Lower leg skin (tissue), 3 donors: ENCODE measurements around the gene KCNMA1.

ENCODE experiments used
- POLR2A ChIP-seq, 2 donors: fragments of 450-650 bp; IDR thresholded peaks; one replicate each; pipeline ENCODE4 v1.6.1; 2016 to 2017; ENCODE audit warnings: antibody characterized with exemption in 2 of 2, mild to moderate bottlenecking in 1 of 2, moderate library complexity in 1 of 2
- TF ChIP-seq, protein P1 (sequence below), 3 donors: fragments of 450-650 bp; IDR thresholded peaks; one replicate each; pipeline ENCODE4 v1.5.1; 2016; ENCODE audit warnings: antibody characterized with exemption in 3 of 3, mild to moderate bottlenecking in 3 of 3, moderate library complexity in 2 of 3

DNA sequence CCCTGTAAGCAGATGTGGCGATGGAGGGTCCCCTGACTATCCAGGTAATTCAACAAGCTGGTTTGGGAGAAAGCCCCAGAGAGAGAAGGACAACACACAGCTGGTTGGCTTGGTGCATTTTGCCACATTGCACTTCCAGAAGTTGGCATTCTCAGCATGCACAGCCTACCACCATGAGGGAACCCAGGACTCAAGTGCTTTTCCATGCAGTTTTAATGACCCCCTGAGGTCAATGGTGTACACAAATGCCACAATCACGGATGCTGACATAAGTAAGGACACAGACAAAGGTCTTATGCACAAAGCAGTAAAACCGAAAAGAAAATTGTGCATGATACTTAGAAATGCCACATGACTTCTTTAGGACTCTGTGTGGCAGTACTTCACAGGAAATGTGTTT lies 645.1 kb downstream of the KCNMA1 start:
- TF ChIP-seq, protein P1, sequence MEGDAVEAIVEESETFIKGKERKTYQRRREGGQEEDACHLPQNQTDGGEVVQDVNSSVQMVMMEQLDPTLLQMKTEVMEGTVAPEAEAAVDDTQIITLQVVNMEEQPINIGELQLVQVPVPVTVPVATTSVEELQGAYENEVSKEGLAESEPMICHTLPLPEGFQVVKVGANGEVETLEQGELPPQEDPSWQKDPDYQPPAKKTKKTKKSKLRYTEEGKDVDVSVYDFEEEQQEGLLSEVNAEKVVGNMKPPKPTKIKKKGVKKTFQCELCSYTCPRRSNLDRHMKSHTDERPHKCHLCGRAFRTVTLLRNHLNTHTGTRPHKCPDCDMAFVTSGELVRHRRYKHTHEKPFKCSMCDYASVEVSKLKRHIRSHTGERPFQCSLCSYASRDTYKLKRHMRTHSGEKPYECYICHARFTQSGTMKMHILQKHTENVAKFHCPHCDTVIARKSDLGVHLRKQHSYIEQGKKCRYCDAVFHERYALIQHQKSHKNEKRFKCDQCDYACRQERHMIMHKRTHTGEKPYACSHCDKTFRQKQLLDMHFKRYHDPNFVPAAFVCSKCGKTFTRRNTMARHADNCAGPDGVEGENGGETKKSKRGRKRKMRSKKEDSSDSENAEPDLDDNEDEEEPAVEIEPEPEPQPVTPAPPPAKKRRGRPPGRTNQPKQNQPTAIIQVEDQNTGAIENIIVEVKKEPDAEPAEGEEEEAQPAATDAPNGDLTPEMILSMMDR (IDR thresholded peaks at IDR 0.05), result no peak
- TF ChIP-seq POLR2A (IDR thresholded peaks at IDR 0.05), result no peak
